Measurements from ENCODE around the gene CCL20. TPM values are rescaled to one million over a fixed set of nuclear protein-coding genes. Genes with fewer than 3 reads are reported as not detected.
A peak's percentile ranks its signal among the peaks of the same experiment; 100 is the strongest.
"Not testable (repeated sequence)": the region's sequence is repeated elsewhere in the genome, so short reads cannot be mapped to it uniquely, and the experiment has no call there.

CCL20 gene, protein sequence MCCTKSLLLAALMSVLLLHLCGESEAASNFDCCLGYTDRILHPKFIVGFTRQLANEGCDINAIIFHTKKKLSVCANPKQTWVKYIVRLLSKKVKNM
- polyA plus RNA-seq (ENCODE audit: insufficient read length in 4 of 4), result under 1 TPM; 0.36 to 0.94 (median 0.75) TPM

DNA sequence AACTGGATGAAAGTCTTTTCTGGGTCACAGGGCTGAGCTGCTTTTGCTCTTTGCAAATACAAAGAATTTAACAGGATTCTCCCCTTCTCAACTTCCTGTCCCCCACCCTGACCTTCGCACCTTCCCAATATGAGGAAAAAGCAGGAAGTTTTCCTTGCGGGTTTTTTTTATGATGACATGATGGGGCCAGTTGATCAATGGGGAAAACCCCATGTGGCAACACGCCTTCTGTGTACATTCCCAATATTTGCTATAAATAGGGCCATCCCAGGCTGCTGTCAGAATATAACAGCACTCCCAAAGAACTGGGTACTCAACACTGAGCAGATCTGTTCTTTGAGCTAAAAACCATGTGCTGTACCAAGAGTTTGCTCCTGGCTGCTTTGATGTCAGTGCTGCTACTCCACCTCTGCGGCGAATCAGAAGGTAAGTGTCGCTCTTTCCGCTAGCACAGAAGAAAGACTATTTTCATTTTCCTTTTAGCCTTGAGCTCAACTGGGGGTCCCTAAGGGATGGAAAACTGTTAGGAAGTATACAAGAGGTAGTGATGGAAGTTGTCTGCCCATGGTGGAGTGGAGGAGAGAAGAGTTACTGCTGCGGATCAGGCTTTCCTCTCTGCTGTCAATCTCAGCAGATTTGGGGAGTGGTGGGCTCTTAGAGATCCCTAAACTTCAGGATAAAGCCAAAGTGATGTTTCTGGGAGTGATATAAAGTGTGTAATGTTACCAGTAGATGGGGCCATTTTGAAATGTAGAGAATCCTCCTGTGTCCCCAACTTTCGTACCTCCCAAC is at the start of gene CCL20:
Gene CCL20 (plus strand): TSS at position 281 of the 792 bp plus-strand sequence. CDS start 70 bp downstream, at position 351.
- DNase-seq (ENCODE audit: low read depth in 4 of 4, low spot score in 3 of 4), result no peak

DNA sequence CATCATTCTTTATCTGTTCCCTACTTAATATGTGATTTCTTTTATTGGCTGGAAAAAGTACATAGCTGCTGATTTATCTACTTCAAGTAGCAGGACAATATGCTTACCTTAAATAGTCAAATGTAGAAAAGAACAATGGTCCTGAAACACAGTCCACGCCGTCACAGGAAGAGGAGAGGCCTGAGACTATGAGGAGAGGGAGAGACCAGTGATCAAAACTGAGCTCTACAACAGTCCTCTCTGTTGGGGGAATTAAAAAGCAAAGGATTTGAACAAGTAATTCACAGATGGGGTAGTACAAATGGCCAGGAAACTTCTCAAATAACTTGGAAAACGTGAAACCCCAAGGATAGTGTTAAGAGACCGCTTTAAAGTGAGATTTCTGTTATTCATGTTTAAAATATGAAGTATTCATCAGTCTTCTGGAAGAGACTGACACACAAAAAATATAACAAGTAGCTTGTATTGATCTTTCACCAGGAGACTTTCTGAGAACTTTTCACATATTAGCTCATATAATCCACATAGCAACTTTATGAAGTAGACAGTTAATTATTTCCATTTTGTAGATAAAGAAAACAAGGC is 47.8 kb upstream of the CCL20 start:
- DNase-seq (ENCODE audit: low read depth in 4 of 4, low spot score in 3 of 4), result no peak

DNA sequence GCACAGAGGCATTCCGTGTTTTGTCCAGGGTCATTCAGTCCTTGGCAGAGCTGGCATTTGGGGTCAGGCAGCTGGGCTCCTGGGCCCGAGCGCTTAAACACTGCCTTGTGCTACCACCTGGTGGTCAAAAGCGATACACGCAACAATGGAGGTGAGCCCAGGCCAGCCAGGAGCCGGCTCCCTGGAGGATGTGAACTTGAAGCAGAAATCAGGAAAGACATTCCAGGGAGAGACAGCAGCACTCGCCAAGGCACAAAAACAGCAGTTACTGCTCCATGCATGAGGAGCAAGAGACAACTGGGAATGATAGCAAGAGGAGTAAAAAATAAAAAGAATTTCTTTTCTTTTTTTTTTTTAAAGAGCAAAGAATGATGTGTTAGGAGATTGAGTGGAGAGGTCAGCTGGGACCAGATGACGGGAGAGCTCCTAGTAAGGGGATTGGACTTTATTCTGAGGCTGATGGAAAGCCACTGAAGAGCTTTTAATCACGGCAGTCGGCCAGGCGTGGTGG is 47.2 kb upstream of the CCL20 start:
- DNase-seq (ENCODE audit: low read depth in 4 of 4, low spot score in 3 of 4), result peak; percentile 54 to 60 (median 58)

DNA sequence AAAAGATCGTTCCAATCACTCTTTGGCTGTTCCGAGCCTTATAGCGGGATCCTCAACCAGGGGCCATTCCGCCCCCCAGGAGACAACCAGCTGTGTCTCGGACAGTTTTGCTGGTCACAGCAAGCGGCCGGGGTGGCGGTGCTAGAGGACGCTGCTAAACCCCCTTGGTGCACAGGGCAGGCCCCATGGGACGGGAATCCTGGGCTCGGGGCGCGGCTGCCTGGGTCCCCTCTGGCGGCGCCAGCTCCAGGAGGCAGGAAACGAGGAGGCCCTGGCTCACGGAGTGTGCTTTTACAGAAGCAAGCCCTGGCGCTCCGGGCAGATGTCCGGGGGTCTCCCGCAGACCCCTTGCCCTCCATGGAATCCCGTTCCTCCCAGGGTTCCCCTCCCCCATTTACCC is 45.8 kb upstream of the CCL20 start:
- DNase-seq (ENCODE audit: low read depth in 4 of 4, low spot score in 3 of 4), result no peak

DNA sequence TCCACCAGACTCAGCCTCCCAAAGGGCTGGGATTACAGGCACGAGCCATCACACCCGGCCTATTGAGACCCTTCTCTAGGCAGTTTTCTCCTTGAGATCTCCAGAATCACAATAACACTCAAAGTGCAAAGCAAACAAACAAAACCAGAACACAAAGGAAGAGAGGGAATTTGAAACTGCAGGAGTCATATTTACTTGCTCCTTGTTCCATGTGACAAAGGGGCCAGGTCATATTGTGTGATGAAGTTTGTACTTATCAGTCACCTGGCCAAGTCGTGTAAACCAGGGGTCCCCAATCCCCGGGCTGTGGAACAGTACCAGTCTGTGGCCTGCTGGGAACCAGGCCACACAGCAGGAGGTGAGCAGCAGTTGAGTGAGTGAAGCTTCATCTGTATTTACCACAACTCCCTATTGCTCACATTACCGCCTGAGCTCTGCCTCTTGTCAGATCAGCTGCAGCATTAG is 41.4 kb upstream of the CCL20 start:
- no peak for DNase-seq (ENCODE audit: low read depth in 4 of 4, low spot score in 3 of 4)

DNA sequence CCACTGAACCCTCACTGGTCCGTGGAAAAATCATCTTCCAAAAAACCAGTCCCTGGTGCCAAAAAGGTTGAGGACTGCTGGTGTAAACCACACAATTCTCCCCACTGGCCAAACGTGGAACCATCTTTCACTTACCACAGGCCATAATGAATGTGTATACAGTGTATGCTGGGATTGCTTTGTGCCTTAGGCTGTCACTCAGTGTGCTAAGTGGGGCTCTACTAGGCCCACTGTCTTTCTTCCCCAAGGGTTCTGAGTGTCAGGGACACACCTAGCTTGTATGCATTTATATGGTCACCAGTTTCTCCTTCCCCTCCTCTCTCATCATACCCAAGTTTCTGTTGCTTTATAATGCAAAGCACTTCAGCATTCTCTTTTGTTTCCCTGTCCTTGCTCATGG is 40.7 kb upstream of the CCL20 start:
- DNase-seq (ENCODE audit: low read depth in 4 of 4, low spot score in 3 of 4), result no peak

DNA sequence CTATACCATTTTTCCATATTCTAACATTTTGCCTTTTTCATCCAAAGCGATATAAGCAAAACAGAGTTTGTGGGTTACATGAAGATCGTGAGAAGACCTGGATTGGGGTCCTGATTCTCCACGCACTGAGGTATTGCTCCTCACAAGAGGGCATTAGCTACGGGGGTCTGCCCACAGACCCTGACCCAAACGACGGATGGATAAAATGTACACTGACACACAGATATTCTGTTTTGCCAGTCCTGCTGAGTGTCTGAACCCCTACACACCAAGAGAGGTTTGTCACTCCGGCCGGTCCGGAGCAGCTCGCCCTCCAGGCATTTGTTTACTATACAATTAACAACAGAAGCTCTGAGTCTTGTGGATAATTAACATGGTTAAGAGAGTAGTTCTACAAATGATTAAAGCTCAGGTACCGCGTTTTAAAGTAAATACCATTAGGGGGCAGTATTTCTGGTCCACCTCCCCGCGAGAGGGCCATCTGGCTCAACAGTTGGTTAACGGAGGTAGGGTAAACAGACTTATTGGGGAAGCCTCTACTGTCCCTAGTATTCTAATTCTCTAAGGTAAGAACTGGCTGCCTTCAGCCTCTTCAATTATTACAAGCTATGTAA is 39.5 kb upstream of the CCL20 start:
- no peak for DNase-seq (ENCODE audit: low read depth in 4 of 4, low spot score in 3 of 4)

DNA sequence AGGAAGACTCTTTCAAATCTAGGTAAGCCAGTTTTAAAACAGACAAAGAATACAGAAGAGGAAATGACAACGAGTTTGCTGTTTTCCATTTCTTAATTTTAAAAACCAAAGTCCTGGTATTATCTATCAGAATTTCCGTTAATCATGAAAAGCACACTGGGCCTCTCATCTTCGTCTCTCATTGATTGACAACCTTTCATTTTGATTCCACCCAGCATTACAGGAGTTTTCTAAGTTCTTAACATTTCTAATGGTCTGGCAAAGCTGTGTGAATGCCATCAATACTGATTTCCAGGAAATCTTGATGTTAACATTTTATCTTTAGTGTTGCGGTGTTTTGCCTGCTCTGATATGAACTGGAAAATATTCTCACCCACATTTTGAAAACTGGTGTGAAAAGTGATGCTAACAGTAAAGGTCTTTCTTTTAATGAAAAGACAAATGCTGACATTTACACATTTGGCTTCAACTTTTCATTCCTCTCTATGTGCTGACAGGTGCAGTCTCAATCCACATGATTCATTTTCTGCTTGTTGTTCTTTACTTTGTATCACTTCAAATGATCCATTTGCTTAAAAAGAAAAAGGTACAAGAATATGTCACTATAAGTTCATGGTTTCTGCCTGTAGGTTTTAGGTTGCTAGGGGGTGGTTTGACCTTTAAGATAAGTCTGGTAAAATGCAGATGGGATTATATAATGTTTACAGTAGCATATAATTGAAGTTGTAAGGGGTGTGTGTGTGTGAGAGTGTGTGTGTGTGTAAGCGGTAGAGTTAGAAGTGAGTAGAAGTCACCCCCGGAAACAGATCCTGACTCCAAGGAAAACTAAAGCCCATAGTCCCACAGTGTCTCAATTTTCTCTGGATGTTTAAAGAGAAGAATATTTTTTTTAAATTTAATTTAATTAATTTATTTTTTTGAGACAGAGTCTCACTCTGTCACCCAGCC is 38.5 kb upstream of the CCL20 start:
- DNase-seq (ENCODE audit: low read depth in 4 of 4, low spot score in 3 of 4), result no peak

DNA sequence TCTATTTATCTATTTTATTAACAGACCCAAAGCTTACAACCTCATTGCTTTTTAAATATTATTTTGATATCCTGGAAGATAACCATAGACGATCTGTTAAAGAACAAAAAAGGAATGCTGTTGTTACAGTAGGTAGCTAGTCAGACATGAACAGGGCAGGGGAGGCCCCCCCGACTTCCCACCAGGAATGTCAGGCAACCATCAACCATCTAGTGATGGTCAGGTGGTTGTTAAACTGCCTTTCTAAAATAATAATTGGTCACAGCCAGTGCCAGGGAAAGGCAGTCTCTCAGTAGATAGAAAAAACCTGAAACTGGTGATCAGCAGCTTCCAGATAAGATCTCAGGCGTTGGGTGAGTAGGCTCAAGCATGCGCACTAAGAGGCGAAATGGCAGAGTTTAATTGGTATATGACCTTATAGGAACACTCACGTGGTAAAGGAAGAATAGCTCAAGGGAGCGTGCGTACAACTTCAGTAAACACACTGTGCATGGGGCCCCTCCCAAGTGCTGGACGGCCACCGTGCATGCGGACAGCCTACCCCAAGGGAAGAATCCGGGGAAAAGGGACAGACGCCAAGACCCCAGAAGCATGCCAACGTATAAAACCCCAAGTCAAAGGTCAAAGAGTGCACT is 32.5 kb upstream of the CCL20 start:
- no peak for DNase-seq (ENCODE audit: low read depth in 4 of 4, low spot score in 3 of 4)

DNA sequence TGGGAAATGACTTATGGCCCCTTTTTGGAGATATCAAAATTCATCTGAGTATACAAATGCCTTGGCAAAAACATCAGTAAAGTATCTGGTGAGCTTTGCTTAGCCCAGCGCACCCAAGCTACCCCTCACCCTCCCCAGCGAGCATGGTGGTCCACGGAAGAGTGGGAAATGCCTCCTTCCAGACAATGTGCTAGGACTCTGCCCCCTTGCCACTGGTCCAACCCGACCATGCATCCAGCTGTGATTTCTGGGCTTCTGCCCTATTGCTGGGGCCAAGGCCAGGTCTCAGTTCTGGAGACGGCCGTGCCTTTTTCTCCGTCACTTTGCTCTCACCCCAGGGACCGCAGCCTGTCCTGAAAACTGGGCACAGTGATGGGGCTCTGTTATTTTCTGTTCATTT is 31.8 kb upstream of the CCL20 start:
- DNase-seq (ENCODE audit: low read depth in 4 of 4, low spot score in 3 of 4), result no peak

DNA sequence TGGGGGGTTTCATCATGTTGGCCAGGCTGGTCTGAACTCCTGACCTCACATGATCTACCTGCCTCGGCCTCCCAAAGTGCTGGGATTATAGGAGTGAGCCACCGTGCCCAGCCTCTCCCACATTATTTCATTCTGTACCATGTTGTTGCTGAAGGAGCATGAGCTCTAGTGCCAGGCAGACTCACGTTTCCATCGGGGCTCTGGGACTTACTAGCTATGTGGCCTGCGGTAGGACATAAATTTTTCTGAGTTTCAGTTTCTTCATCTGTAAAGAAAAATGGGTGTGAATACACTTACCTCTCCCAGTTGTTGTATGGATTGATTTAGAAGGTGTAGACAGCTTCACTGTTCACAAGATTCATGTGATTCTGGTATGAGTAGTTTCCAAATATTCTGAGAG is 30.8 kb upstream of the CCL20 start:
- DNase-seq (ENCODE audit: low read depth in 4 of 4, low spot score in 3 of 4), result no peak

DNA sequence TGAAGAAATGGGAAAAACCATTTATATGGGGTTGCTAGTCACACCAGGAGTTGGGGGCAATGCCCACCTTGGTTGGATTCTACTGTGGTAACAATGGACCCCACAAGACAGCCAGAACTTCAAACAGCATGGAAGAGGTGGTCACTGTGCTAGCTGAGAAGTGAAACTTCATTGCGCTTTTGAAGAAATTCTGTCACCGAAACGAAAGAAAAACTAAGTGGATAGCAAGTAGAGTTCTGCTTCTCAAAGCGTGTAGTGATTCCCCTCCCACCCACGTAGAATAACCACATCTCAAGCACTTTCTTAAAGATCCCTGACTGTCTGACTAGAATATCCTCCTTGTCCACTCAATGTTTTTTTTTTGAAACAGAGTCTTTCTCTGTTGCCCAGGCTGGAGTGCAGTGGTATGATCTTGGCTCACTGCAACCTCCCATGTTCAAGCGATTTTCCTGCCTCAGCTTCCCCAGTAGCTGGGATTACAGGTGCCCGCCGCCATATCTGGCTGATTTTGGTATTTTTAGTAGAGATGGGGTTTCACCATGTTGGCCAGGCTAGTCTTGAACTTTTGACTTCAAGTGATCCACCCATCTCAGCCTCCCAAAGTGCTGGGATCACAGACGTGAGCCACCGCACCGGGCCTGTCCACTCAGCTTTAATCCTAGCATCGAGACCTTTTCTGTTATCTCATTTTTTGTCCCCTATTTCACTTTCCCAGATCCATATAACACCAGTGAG is 30.1 kb upstream of the CCL20 start:
- DNase-seq (ENCODE audit: low read depth in 4 of 4, low spot score in 3 of 4), result no peak

DNA sequence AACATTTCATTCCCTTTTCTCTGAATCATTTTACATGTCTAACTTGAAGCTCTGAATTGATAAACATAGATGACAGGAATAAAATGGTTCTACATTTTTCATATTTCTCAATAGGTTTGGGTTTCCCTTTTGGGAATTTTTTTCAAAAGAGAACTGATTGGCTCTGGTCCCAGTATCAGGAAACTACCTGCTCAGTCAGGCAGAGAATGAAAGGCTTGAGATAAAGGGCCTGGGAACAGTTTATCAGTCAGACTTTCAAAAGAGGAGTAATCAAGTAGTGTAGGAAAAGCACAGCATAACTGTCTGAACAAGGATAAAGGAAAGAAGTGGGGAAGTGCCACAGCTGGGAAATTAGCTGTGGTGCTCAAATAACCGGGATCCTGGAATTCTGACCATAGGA is 28.3 kb upstream of the CCL20 start:
- no peak for DNase-seq (ENCODE audit: low read depth in 4 of 4, low spot score in 3 of 4)

DNA sequence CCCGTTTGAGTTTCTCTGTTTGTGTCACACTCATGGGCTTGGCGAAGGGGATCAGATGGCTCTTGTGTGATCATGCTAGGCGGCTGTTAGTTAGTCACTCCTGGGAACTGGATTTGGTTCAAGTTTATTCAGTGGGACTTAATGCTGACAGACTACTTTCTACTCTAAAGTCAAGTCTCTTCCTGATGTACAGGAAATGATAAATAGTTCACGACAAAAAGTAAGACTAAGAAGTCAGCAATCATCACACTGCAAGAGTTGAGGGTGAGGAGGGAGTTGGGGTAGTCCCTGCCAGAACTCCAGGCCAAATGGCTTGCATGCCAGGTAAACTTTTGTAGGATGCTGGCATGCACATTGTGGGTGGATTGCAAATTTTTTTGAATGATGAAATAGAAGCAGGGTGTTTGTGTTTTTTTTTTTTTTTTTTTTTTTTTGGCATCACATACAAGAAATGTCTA is 25.1 kb upstream of the CCL20 start:
- DNase-seq (ENCODE audit: low read depth in 4 of 4, low spot score in 3 of 4), result no peak

DNA sequence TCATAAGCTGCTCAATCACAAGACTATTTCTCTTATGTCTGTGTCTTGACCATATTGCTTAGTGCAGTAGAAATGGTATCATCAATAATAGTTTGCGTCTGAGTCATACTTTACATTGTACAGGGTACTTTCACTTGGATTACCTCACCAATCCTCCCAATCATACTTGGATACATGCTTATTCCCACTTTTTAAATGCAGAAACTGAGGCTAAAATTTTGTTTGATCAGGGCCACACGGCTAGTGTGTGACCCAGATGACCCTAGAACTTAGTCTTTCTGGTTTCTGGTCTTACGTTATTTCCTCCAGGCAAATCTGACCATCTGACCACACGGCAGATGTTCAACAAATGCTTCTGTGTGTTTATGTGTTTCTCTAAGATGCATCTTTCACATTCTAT is 23.8 kb upstream of the CCL20 start:
- no peak for DNase-seq (ENCODE audit: low read depth in 4 of 4, low spot score in 3 of 4)

DNA sequence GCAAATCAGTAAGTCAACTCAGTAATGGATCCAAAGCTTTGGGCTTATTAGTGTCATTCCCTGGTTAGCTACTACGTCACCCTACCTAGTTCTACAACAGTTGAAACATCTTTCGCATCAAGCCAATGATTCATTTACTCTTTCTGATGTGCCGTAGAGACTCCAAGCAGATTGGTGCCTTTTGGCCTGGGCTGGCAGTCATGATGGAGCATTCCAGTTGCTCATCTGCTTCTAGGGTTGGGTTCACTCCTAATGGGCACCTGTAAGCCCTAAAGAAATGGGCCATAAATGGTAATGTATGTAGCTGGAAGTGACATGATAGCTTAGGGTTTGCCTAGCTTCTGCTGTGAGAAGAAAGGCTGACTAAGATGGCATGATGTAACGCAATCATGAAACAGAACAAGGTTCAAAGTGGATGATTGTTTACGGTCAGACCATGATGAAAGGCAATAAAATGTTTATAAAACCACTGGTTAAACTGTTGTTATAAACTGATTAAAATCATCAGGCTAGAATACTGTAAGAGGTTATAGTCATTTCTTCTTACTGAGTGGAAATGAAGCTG is 20.4 kb upstream of the CCL20 start:
- DNase-seq (ENCODE audit: low read depth in 4 of 4, low spot score in 3 of 4), result no peak

DNA sequence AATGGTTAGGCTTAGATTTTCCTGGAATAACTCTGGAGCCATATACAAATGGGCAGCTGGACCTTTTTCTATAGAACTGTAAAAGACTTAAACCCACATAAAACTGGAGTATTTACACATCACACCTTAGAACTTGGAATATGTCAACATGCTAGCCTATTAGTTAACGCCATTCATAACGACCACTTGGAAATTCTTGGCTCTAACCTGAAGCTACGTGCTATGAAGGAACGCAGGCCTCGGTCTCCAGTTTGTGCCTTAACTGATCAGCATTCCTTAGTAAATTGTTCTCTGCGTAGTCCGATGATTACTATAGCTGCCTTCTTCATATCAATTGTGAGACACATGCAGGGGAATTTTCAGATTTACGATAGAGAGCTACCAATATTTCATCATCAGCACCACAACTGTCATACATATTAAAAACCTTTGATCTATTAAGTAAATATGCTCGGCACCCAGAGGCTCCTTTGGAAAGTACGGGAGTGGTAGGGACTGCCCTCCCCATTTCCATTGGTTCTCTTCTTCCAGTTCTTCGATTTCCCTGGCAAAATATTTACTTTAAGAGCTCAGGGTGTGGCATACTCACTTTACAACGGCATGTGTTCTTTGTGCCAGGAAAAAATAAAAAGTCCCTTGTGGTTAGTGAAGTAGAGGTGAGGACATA is 17.5 kb upstream of the CCL20 start:
- no peak for DNase-seq (ENCODE audit: low read depth in 4 of 4, low spot score in 3 of 4)

DNA sequence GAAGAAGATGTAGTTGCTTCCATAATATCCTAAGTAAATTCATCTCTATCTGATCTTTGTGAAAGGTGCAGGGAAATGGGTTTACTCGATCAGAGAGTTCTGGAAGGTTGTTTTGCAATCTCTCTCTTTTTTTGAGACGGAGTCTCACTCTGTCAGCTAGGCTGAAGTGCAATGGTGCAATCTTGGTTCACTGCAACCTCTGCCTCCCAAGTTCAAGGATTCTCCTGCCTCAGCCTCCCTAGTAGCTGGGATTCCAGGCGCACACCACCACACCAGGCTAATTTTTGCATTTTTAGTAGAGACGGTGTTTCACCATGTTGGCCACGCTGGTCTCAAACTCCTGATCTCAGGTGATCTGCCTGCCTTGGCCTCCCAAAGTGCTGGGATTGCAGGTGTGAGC is 16.9 kb upstream of the CCL20 start:
- DNase-seq (ENCODE audit: low read depth in 4 of 4, low spot score in 3 of 4), result not testable (repeated sequence)

Data from left renal pelvis (tissue), 4 donors.